Aorta (tissue), 5 donors: ENCODE results near the gene HOXD10. TPM values are rescaled to one million over a fixed set of nuclear protein-coding genes. Genes with fewer than 3 reads are reported as not detected.

Experiments used
- ATAC-seq: fragments of 200-7000 bp; cut with Tn5 transposase; one replicate; pipeline ENCODE4 v1.9.1; 2022; ENCODE audit warnings: moderate library complexity; ENCODE audit not compliant: low FRiP score
- DNase-seq, 2 donors: peaks; one replicate each; pipeline ENCODE4 v3.0.0-alpha.2; 2020
- H3K27ac ChIP-seq, 2 donors: one replicate each; pipeline ENCODE4 v1.5.1; 2013; ENCODE audit warnings: low read length in 2 of 2, mild to moderate bottlenecking in 2 of 2, moderate library complexity in 2 of 2, control low read depth in 1 of 2, inconsistent platforms in 1 of 2, low read depth in 1 of 2
- H3K27me3 ChIP-seq, 2 donors: one replicate each; pipeline ENCODE4 v1.6.1; 2013; ENCODE audit warnings: control low read depth in 1 of 2, low read length in 1 of 2, mild to moderate bottlenecking in 1 of 2, moderate library complexity in 1 of 2; ENCODE audit not compliant: insufficient read depth in 2 of 2, control insufficient read depth in 1 of 2
- H3K36me3 ChIP-seq, 2 donors: one replicate each; pipeline ENCODE4 v1.6.1; 2013; ENCODE audit warnings: control low read depth in 1 of 2, low read length in 1 of 2, mild to moderate bottlenecking in 1 of 2; ENCODE audit not compliant: insufficient read depth in 2 of 2, control insufficient read depth in 1 of 2
- H3K4me1 ChIP-seq, 2 donors: one replicate each; pipeline ENCODE4 v1.6.1; 2013; ENCODE audit warnings: low read length in 2 of 2, control low read depth in 1 of 2, mild to moderate bottlenecking in 1 of 2, moderate library complexity in 1 of 2; ENCODE audit not compliant: insufficient read depth in 2 of 2, control insufficient read depth in 1 of 2
- H3K4me3 ChIP-seq, 2 donors: one replicate each; pipeline ENCODE4 v1.5.1; 2013; ENCODE audit warnings: low read length in 2 of 2, control low read depth in 1 of 2, mild to moderate bottlenecking in 1 of 2
- H3K9me3 ChIP-seq: one replicate; pipeline ENCODE4 v1.6.1; 2013; ENCODE audit warnings: mild to moderate bottlenecking, low read length; ENCODE audit not compliant: control insufficient read depth
- WGBS, 2 donors: extraction: QIAGEN DNeasy Blood & Tissue Kit; methylation state at CpG; one replicate each; pipeline ENCODE4 v1.1.7; 2013; 5-methylcytosine and 5-hydroxymethylcytosine counted together
- intact Hi-C, 2 donors: fragments of 100-400 bp; cut with DNase I; formaldehyde crosslinking; loops; one replicate each; pipeline versions ENCODE4 v1.14.2 to v1.15.0; 2022
- polyA plus RNA-seq, 2 donors: library from polyadenylated mRNA; stranded (reverse); fragments of 200-250 nt; gene quantifications; one replicate each; pipeline ENCODE4 v1.2.3, GENCODE V29; 2013
- total RNA-seq, 2 donors: library from RNA; stranded (reverse); fragmentation: NEBNext Ultra II Directional; extraction: Animal tissue kit (Norgen Biotek cat#: 25700); gene quantifications; one replicate each; pipeline ENCODE4 v1.2.1, GENCODE V29; 2021
- donor health status: healthy with polysubstance abuse.
- donor health status: Bipolar disorder and iron deficiency.
- donor health status: DM: no; HTN: no; CAD: no.
- donor health status: DM: no; HTN: no; CAD: no.
- donor health status: DM: yes; HTN: yes; CAD: no.

The HOXD10 gene
- total and polyA plus RNA-seq, 4 donors: 1.4 TPM; not detected in 3

- Histone ChIP-seq H3K4me3 (peak overlapping the region in 1 of 2 donors; percentile 36), H3K9me3 (no peaks in the 10 kb centered on the region), H3K4me1 (no peaks in the 10 kb centered on the region), H3K36me3 (no peaks in the 10 kb centered on the region), H3K27ac (no peak overlapping the region), H3K27me3 (no peaks in the 10 kb centered on the region)
- peak in 1 of 2 donors; percentile 79 for DNase-seq
- intact Hi-C loops: no loop called here
- 6% methylated on average over 33 to 47 of the region's 47 CpGs for WGBS, 2 donors
- peak; percentile 49 for ATAC-seq
Observed at GRCh38 chr2:176122052-176122682, 5.6 kb downstream of the HOXD10 start.

GRCh38 chr2:176122683-176123410, 6.3 kb downstream of the HOXD10 start, which contains the start of gene HOXD9:
TSS of gene HOXD9 (plus strand) at chr2:176122719. CDS start at chr2:176122769, 50 bp downstream.
- no peaks in the 10 kb centered on the region for H3K9me3 ChIP-seq
- WGBS, 2 donors: 1 to 2% methylated on average over 46 to 84 of the region's 84 CpGs
- ATAC-seq: peak; percentile 91
- no peaks in the 10 kb centered on the region for H3K36me3 ChIP-seq
- no peaks in the 10 kb centered on the region for H3K4me1 ChIP-seq
- peak in 1 of 2 donors; percentile 93 for DNase-seq
- H3K4me3 ChIP-seq: peak within 1 kb of the TSS in 1 of 2 donors; percentile 36
- H3K27ac ChIP-seq: no peak within 1 kb of the TSS
- intact Hi-C loops: no loop called here
- no peaks in the 10 kb centered on the region for H3K27me3 ChIP-seq

GRCh38 chr2:176123411-176124109, 7.0 kb downstream of the HOXD10 start:
- H3K4me3 ChIP-seq: peak overlapping the region in 1 of 2 donors; percentile 36
- intact Hi-C loops: loop anchor here in 1 of 2 donors (2.0 kb wide), 1 partner anchor 515 kb away; no protein-coding TSS in a partner anchor
- H3K27ac ChIP-seq: no peak overlapping the region
- H3K9me3 ChIP-seq: no peaks in the 10 kb centered on the region
- no peaks in the 10 kb centered on the region for H3K4me1 ChIP-seq
- DNase-seq (no peak), ATAC-seq (no peak)
- no peaks in the 10 kb centered on the region for H3K36me3 ChIP-seq
- H3K27me3 ChIP-seq: no peaks in the 10 kb centered on the region
- 24 to 27% methylated on average over 40 of the region's 40 CpGs for WGBS, 2 donors

- Histone ChIP-seq H3K4me3 (no peak overlapping the region), H3K27ac (no peak overlapping the region), H3K9me3 (no peaks in the 10 kb centered on the region), H3K36me3 (no peaks in the 10 kb centered on the region), H3K27me3 (no peaks in the 10 kb centered on the region), H3K4me1 (no peaks in the 10 kb centered on the region)
- DNase-seq (no peak), ATAC-seq (no peak)
- intact Hi-C loops: loop anchor here in 1 of 2 donors (2.0 kb wide), 1 partner anchor 514 kb away; no protein-coding TSS in a partner anchor
- 63 to 76% methylated on average over 34 of the region's 34 CpGs for WGBS, 2 donors
Observed at GRCh38 chr2:176124110-176124946, 7.8 kb downstream of the HOXD10 start.

GRCh38 chr2:176124947-176125771, 8.6 kb downstream of the HOXD10 start:
- intact Hi-C loops: loop anchor here (2.0 to 5.0 kb wide), 3 partner anchors 514 to 1022 kb away; no protein-coding TSS in a partner anchor
- no peaks in the 10 kb centered on the region for H3K27me3 ChIP-seq
- no peak overlapping the region for H3K4me3 ChIP-seq
- no peak for ATAC-seq
- H3K27ac ChIP-seq: no peak overlapping the region
- WGBS, 2 donors: 81 to 96% methylated on average over 9 of the region's 9 CpGs
- H3K36me3 ChIP-seq: no peaks in the 10 kb centered on the region
- no peak for DNase-seq
- no peaks in the 10 kb centered on the region for H3K4me1 ChIP-seq
- H3K9me3 ChIP-seq: no peaks in the 10 kb centered on the region

- Histone ChIP-seq H3K9me3 (no peaks in the 10 kb centered on the region), H3K4me3 (no peak overlapping the region), H3K4me1 (no peaks in the 10 kb centered on the region), H3K36me3 (no peaks in the 10 kb centered on the region), H3K27ac (no peak overlapping the region), H3K27me3 (no peaks in the 10 kb centered on the region)
- 74 to 92% methylated on average over 6 of the region's 6 CpGs for WGBS, 2 donors
- intact Hi-C loops: loop anchor here (2.0 to 5.0 kb wide), 4 partner anchors 513 to 1022 kb away; no protein-coding TSS in a partner anchor
- DNase-seq (no peak), ATAC-seq (no peak)
Observed at GRCh38 chr2:176125772-176126054, 9.1 kb downstream of the HOXD10 start.

GRCh38 chr2:176126929-176127773, 10.6 kb downstream of the HOXD10 start:
- intact Hi-C loops: loop anchor here (1.0 to 5.0 kb wide), 5 partner anchors 512 to 1020 kb away; no protein-coding TSS in a partner anchor
- H3K9me3 ChIP-seq: no peaks in the 10 kb centered on the region
- ATAC-seq (no peak), DNase-seq (peak; percentile 73 to 85)
- no peaks in the 10 kb centered on the region for H3K36me3 ChIP-seq
- H3K4me1 ChIP-seq: no peaks in the 10 kb centered on the region
- 6 to 7% methylated on average over 13 of the region's 13 CpGs for WGBS, 2 donors
- H3K4me3 ChIP-seq: no peak overlapping the region
- no peaks in the 10 kb centered on the region for H3K27me3 ChIP-seq
- H3K27ac ChIP-seq: no peak overlapping the region
